Panc1 (cell line): Measurements from ENCODE around the gene C8B. TPM values are rescaled to one million over a fixed set of nuclear protein-coding genes. Genes with fewer than 3 reads are reported as not detected.

Experiments used
- ATAC-seq: fragments of 200-7000 bp; cut with Tn5 transposase; 2 replicates; pipeline ENCODE4 v1.9.1; 2020; ENCODE audit warnings: mild to moderate bottlenecking, moderate library complexity
- BruUV-seq: library from RNA; stranded (reverse); fragments of 400-500 nt; replicated peaks from 2 replicates; lab custom pipeline; 2021; lab: Mats Ljungman, UMichigan
- CTCF ChIA-PET: fragments of 300-600 bp; sonication (Branson Sonifier 250); formaldehyde crosslinking; loops from one replicate; lab custom pipeline; 2022; ENCODE audit warnings: antibody characterized with exemption; lab: Charles Lee
- POLR2A ChIA-PET: fragments of 300-600 bp; sonication (Branson Sonifier 250); formaldehyde crosslinking; loops from one replicate; lab custom pipeline; 2022; ENCODE audit warnings: antibody characterized with exemption; lab: Charles Lee
- DNase-seq: peaks from one replicate; pipeline ENCODE4 v3.0.0-alpha.2; 2010; ENCODE audit warnings: low read depth, low spot score
- H3K27ac ChIP-seq: 2 replicates; pipeline ENCODE4 v1.5.1; 2011; ENCODE audit warnings: mild to moderate bottlenecking, low read length, inconsistent platforms
- H3K27me3 ChIP-seq: fragments of 200-500 bp; sonication (Bioruptor generic); 2 replicates; pipeline ENCODE4 v1.6.0; 2014; ENCODE audit warnings: low read length, inconsistent platforms; ENCODE audit not compliant: control insufficient read depth, insufficient read depth
- H3K36me3 ChIP-seq: fragments of 200-500 bp; sonication (Bioruptor generic); 2 replicates; pipeline ENCODE4 v1.5.1; 2014; ENCODE audit warnings: inconsistent platforms, mild to moderate bottlenecking, low read length, moderate library complexity; ENCODE audit not compliant: control insufficient read depth, insufficient read depth
- H3K4me1 ChIP-seq: 2 replicates; pipeline ENCODE4 v1.5.1; 2011; ENCODE audit warnings: inconsistent platforms, mild to moderate bottlenecking, low read length, moderate library complexity; ENCODE audit not compliant: control insufficient read depth, insufficient read depth
- H3K4me3 ChIP-seq, 2 experiments: 2 replicates each; pipeline ENCODE4 v1.5.1; 2011 to 2012; ENCODE audit warnings: low read depth in 2 of 2, low read length in 2 of 2, mild to moderate bottlenecking in 2 of 2, inconsistent platforms in 1 of 2, moderate library complexity in 1 of 2
- H3K9me3 ChIP-seq: fragments of 200-500 bp; sonication (Bioruptor generic); 2 replicates; pipeline ENCODE4 v1.5.1; 2014; ENCODE audit warnings: low read depth, mild to moderate bottlenecking, inconsistent platforms, low read length, moderate library complexity; ENCODE audit not compliant: control insufficient read depth, insufficient read depth
- CTCF ChIP-seq: fragments of 450-650 bp; IDR thresholded peaks from 2 replicates; pipeline ENCODE4 v1.5.1; 2017; ENCODE audit warnings: mild to moderate bottlenecking
- POLR2AphosphoS5 ChIP-seq: IDR thresholded peaks from 2 replicates; pipeline ENCODE4 v1.6.1; 2012; ENCODE audit warnings: mild to moderate bottlenecking, low read depth, low read length, moderate library complexity
- REST ChIP-seq, 2 experiments: IDR thresholded peaks; 2 replicates each; pipeline ENCODE4 v1.6.1; 2011 to 2012; ENCODE audit warnings: low read depth in 2 of 2, control low read depth in 1 of 2, low read length in 1 of 2, mild to moderate bottlenecking in 1 of 2, moderate library complexity in 1 of 2; ENCODE audit not compliant: insufficient read depth in 1 of 2
- SIN3A ChIP-seq: IDR thresholded peaks from 2 replicates; pipeline ENCODE4 v1.6.1; 2012; ENCODE audit warnings: low read depth, mild to moderate bottlenecking, low read length, moderate library complexity, borderline replicate concordance; ENCODE audit not compliant: insufficient read depth
- TCF7L2 ChIP-seq: IDR thresholded peaks from 2 replicates; pipeline ENCODE4 v1.6.1; 2011; ENCODE audit warnings: mild to moderate bottlenecking, low read depth, low read length, inconsistent platforms
- in situ Hi-C: cut with HindIII; loops from 2 replicates; pipeline ENCODE4 v1.10.0; 2016; ENCODE audit warnings: low sequenced_read_pairs, low pct_unique_long_range_greater_than_20kb
- intact Hi-C: fragments of 100-400 bp; cut with micrococcal nuclease; formaldehyde crosslinking; loops from one replicate; pipeline ENCODE4 v1.10.0; 2022; ENCODE audit not compliant: unreplicated experiment
- total RNA-seq: library from RNA; stranded (reverse); gene quantifications from one replicate; pipeline ENCODE4 v1.2.1, GENCODE V29; 2021; ENCODE audit not compliant: unreplicated experiment

C8B gene
- total RNA-seq, 1 experiment from 2014 or later = not detected

DNA sequence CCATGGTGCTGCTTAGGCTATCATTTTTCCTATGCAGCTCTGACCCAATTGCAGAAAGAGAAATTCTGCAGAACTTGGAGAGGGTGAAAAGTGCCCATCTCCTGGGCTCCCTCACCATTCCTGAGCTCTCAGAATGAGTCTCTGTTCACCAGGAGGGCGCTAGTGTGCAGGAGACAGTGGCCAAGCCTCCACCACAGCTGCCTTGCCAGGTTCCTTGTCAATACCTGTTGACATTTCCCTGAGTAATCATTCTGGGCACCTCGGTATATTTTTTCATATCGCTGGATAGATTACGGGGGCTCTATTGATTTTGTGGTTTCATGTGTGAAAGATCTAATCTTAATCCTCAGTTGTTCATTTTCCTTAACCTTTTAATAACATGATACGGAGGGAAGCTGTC, 13.0 kb upstream of the C8B start:
- no peaks in the 10 kb centered on the region for H3K9me3 ChIP-seq
- ATAC-seq (no peak), DNase-seq (no peak)
- H3K27me3 ChIP-seq = peaks cover 5% of the 10 kb centered on the region; the same call in 1 of the 2 replicates
- in situ Hi-C loops = no loop called here
- no peaks in the 10 kb centered on the region for H3K36me3 ChIP-seq
- ChIA-PET CTCF (no interaction called here), POLR2A (no interaction called here)
- intact Hi-C loops = no loop called here
- H3K4me1 ChIP-seq = no peaks in the 10 kb centered on the region
- H3K4me3 ChIP-seq = no peak overlapping the region
- no peak overlapping the region for H3K27ac ChIP-seq
- TF ChIP-seq TCF7L2 (no peak), CTCF (no peak), SIN3A (no peak), POLR2AphosphoS5 (no peak), REST (IDR thresholded peaks at IDR 0.05; ENCODE audit: insufficient read depth in 1 of 2, low read depth in 2 of 2, low read length in 1 of 2) (no peak)
- BruUV-seq = no TSS peak

GRCh38 chr1:56977910-56978309, 12.1 kb upstream of the C8B start:
- H3K4me3 ChIP-seq = no peak overlapping the region
- POLR2A ChIA-PET = no interaction called here
- intact Hi-C loops (no loop called here), in situ Hi-C loops (no loop called here)
- CTCF ChIA-PET = no interaction called here
- no peaks in the 10 kb centered on the region for H3K9me3 ChIP-seq
- no peak overlapping the region for H3K27ac ChIP-seq
- peaks cover 5% of the 10 kb centered on the region; the same call in 1 of the 2 replicates for H3K27me3 ChIP-seq
- no peak for ATAC-seq
- no peaks in the 10 kb centered on the region for H3K4me1 ChIP-seq
- TF ChIP-seq TCF7L2 = no peak
- TF ChIP-seq REST (IDR thresholded peaks at IDR 0.05; ENCODE audit: insufficient read depth in 1 of 2, low read depth in 2 of 2, low read length in 1 of 2) = no peak
- no peak for TF ChIP-seq CTCF
- TF ChIP-seq SIN3A = no peak
- no peak for TF ChIP-seq POLR2AphosphoS5
- H3K36me3 ChIP-seq = no peaks in the 10 kb centered on the region
- no peak for DNase-seq
- no TSS peak for BruUV-seq
